K562 (cell line): Measurements from ENCODE around the gene FANCC. TPM values are rescaled to one million over a fixed set of nuclear protein-coding genes. Genes with fewer than 3 reads are reported as not detected.

ENCODE experiments used
- ATAC-seq: fragments of 200-7000 bp; cut with Tn5 transposase; 3 replicates; pipeline ENCODE4 v1.9.1; 2020; ENCODE audit warnings: moderate library complexity
- BruUV-seq: library from RNA; stranded (reverse); fragments of 400-500 nt; replicated peaks from 2 replicates; lab custom pipeline; 2021; lab: Mats Ljungman, UMichigan
- CTCF ChIA-PET: fragments of 300-600 bp; formaldehyde crosslinking; extraction: SDS; loops from one replicate; lab custom pipeline; 2021; ENCODE audit warnings: low intra/inter-chr PET ratio; lab: Yijun Ruan, JAX
- POLR2A ChIA-PET: fragments of 300-600, 350-650 bp; sonication (Branson Sonifier 250); formaldehyde crosslinking; extraction: SDS; loops from one replicate; lab custom pipeline; 2021; ENCODE audit warnings: antibody characterized with exemption, inconsistent platforms; lab: Yijun Ruan, JAX
- DNase-seq, 4 experiments: peaks; one replicate each; pipeline versions ENCODE4 v3.0.0 to v3.0.0-alpha.2; 2011 to 2018; ENCODE audit warnings: low spot score in 3 of 4, mixed read lengths in 3 of 4; ENCODE audit errors: extremely low read depth in 1 of 4
- FAIRE-seq: peaks from 2 replicates; lab custom pipeline; 2011; peaks lifted over from hg19 to GRCh38; lab: Jason Lieb, UNC
- H2AFZ ChIP-seq: 2 replicates; pipeline ENCODE4 v1.6.0; 2011; ENCODE audit warnings: low read depth, low read length, control low read depth, inconsistent platforms
- H3K27ac ChIP-seq: fragments of 200-600 bp; 3 replicates; pipeline ENCODE4 v1.8.0; 2011; ENCODE audit warnings: low read depth, mild to moderate bottlenecking, control low read depth, inconsistent platforms, low read length, moderate library complexity, mixed read lengths; ENCODE audit errors: extremely low read depth
- H3K27me3 ChIP-seq, 2 experiments: fragments of 300-600 bp in 1 of 2; 2 replicates in 1 of 2; 3 replicates in 1 of 2; pipeline versions ENCODE4 v1.6.0 to v1.8.0; 2011; ENCODE audit warnings: inconsistent platforms in 2 of 2, low read length in 2 of 2, mild to moderate bottlenecking in 1 of 2, mixed read lengths in 1 of 2, moderate library complexity in 1 of 2; ENCODE audit not compliant: control insufficient read depth in 2 of 2, insufficient read depth in 2 of 2
- H3K36me3 ChIP-seq: fragments of 300-600 bp; 3 replicates; pipeline ENCODE4 v1.8.0; 2011; ENCODE audit warnings: mild to moderate bottlenecking, low read length, inconsistent platforms; ENCODE audit not compliant: control insufficient read depth, insufficient read depth
- H3K4me1 ChIP-seq, 2 experiments: fragments of 200-600 bp in 1 of 2; replicated peaks in 1 of 2; 2 replicates in 1 of 2; 3 replicates in 1 of 2; pipeline versions ENCODE4 v1.5.1 to v1.8.0; 2011; ENCODE audit warnings: inconsistent platforms in 2 of 2, low read length in 2 of 2, mild to moderate bottlenecking in 1 of 2, mixed read lengths in 1 of 2, moderate library complexity in 1 of 2; ENCODE audit not compliant: control insufficient read depth in 2 of 2, insufficient read depth in 2 of 2
- H3K4me2 ChIP-seq: 2 replicates; pipeline ENCODE4 v1.6.1; 2011; ENCODE audit warnings: low read length, control low read depth, inconsistent platforms, mixed read lengths; ENCODE audit not compliant: insufficient read depth
- H3K4me3 ChIP-seq: fragments of 200-600 bp; sonication (generic), shearing (Covaris generic); 2 replicates; pipeline ENCODE4 v1.5.1; 2016; ENCODE audit warnings: control low read depth, inconsistent platforms
- H3K79me2 ChIP-seq: fragments of 200-600 bp; 3 replicates; pipeline ENCODE4 v1.8.0; 2011; ENCODE audit warnings: low read length, inconsistent platforms; ENCODE audit not compliant: control insufficient read depth, insufficient read depth
- H3K9ac ChIP-seq, 2 experiments: 2 replicates each; pipeline versions ENCODE4 v1.6.0 to v1.6.1; 2011; ENCODE audit warnings: low read depth in 2 of 2, low read length in 2 of 2, control low read depth in 1 of 2, inconsistent platforms in 1 of 2, mild to moderate bottlenecking in 1 of 2, mixed read lengths in 1 of 2; ENCODE audit not compliant: insufficient read depth in 1 of 2
- H3K9me1 ChIP-seq: one replicate; pipeline ENCODE4 v1.6.0; 2011; ENCODE audit warnings: inconsistent platforms, mild to moderate bottlenecking, low read length, moderate library complexity; ENCODE audit not compliant: control insufficient read depth, insufficient read depth
- H3K9me3 ChIP-seq: replicated peaks from 2 replicates; pipeline ENCODE4 v1.5.1; 2011; ENCODE audit warnings: low read depth, low read length, inconsistent platforms; ENCODE audit not compliant: control insufficient read depth, insufficient read depth
- H4K20me1 ChIP-seq: replicated peaks from 2 replicates; pipeline ENCODE4 v1.6.1; 2011; ENCODE audit warnings: low read length, inconsistent platforms, mixed read lengths; ENCODE audit not compliant: control insufficient read depth, insufficient read depth
- BCOR ChIP-seq: fragments of 450-650 bp; IDR thresholded peaks from 2 replicates; pipeline ENCODE4 v1.6.1; 2016
- FOS ChIP-seq: IDR thresholded peaks from 3 replicates; pipeline ENCODE4 v1.6.1; 2011; ENCODE audit not compliant: insufficient read length; ENCODE audit errors: extremely low read depth
- POU5F1 ChIP-seq: fragments of 150-350 bp; IDR thresholded peaks from 2 replicates; pipeline ENCODE4 v1.6.1; 2014; ENCODE audit warnings: borderline replicate concordance, low read length, low read depth, mild to moderate bottlenecking; ENCODE audit not compliant: partially characterized antibody
- PTTG1 ChIP-seq: fragments of 450-650 bp; IDR thresholded peaks from 2 replicates; pipeline ENCODE4 v1.6.1; 2016; ENCODE audit warnings: low read depth, mild to moderate bottlenecking, missing genetic modification characterization, missing compliant biosample characterization
- SETDB1 ChIP-seq: IDR thresholded peaks from one replicate; pipeline ENCODE4 v1.6.1; 2012; ENCODE audit warnings: low read length, control low read depth, inconsistent platforms
- ZNF146 ChIP-seq: IDR thresholded peaks from one replicate; pipeline ENCODE4 v1.6.1; 2018; ENCODE audit warnings: missing compliant biosample characterization; ENCODE audit not compliant: unreplicated experiment
- ZNF57 ChIP-seq: fragments of 450-650 bp; formaldehyde crosslinking; IDR thresholded peaks from 2 replicates; pipeline ENCODE4 v1.4.0; 2020; ENCODE audit warnings: mild to moderate bottlenecking, moderate library complexity
- WGBS: fragments of 100-300 bp; shearing (Covaris generic); methylation state at CpG from one replicate; pipeline ENCODE4 v1.1.6; 2016; ENCODE audit warnings: low coverage, mixed read lengths; ENCODE audit not compliant: insufficient coverage; ENCODE audit errors: missing lambda C conversion rate; 5-methylcytosine and 5-hydroxymethylcytosine counted together
- in situ Hi-C: fragments of 300-500 bp; cut with MboI; formaldehyde crosslinking; loops from 4 replicates; pipeline ENCODE4 v1.15.0; 2018; ENCODE audit warnings: inconsistent platforms, mixed read lengths
- intact Hi-C: fragments of 100-400 bp; cut with micrococcal nuclease; formaldehyde crosslinking; loops from 2 replicates; pipeline ENCODE4 v1.14.2; 2022
- polyA plus RNA-seq, 8 experiments: library from polyadenylated mRNA; depleted of rRNA in 4 of 8; stranded (reverse) in 5 of 8; unstranded in 3 of 8; fragments of >200 nt; fragmentation: Nextera tagmentation in 2 of 8; fragmentation: Illumina TruSeq in 1 of 8; extraction: Ambion mirVana in 2 of 8; extraction: Trizol in 1 of 8; gene quantifications; 2 replicates each; pipeline versions ENCODE4 v1.2.1 to v1.2.3, GENCODE V29; 2011 to 2014; ENCODE audit warnings: inconsistent platforms in 1 of 8, missing spikeins in 1 of 8
- total RNA-seq, 7 experiments: library from RNA; depleted of rRNA in 6 of 7; stranded (reverse); fragments of >200 nt in 6 of 7; fragmentation: Illumina TruSeq in 2 of 7; extraction: Trizol in 2 of 7; gene quantifications; 2 replicates each; pipeline versions ENCODE4 v1.2.1 to v1.2.3, GENCODE V29; 2011 to 2021; ENCODE audit warnings: low replicate concordance in 1 of 7

FANCC gene
- total and polyA plus RNA-seq, 9 of the 15 experiments (the other 6 are each of a cell fraction or from before 2014, with no cell fraction given): 4.6 to 18.4 (median 14.2) TPM

DNA sequence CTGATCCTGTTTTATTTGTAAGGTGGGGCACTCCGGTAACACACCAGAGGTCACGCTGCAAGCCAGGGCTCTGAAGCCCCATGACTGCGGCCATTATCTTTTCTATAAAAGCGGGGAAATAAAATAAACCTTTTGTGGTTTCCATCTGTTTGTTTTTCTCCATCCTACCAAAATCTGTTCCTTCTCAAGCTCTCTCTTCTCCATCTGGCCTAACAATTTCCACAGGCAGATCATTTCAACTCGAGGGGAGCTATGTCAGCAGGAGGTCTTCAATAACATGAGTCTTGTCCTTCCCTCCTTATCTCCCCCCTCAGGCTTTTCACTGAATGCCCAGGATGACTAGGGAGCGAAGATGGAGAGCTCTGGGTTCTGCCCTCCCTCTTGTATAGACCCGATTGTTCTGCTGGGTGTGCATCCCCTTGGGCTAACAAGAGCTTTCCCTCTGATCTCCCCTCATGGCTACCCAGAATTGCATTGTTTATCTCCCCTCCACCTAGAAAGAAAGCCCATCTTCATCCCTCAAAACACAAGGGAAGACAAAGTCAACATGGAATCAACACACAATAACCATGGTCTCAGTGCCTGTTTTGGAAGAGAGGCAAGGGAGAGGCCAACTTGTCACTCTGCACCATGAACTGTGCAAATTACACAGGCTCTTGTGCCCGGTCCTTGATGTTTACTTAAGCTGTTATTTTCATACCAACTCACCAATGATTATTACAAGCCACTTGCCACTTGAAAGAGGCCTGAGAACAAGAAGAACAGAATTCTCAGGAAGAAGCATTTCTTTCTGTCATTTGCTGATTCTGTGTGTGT lies 187.8 kb downstream of the FANCC start:
- WGBS: 61% methylated on average over 8 of the region's 8 CpGs
- no peak for FAIRE-seq

GRCh38 chr9:95128177-95128524 lies 189.4 kb downstream of the FANCC start:
- Histone ChIP-seq H4K20me1 (no peaks in the 10 kb centered on the region), H3K27me3 (no peaks in the 10 kb centered on the region), H3K9me3 (no peaks in the 10 kb centered on the region), H3K27ac (no peak overlapping the region), H3K36me3 (peaks cover 7% of the 10 kb centered on the region; the same call in 2 of the 3 replicates), H3K4me3 (no peak overlapping the region), H3K4me2 (no peak overlapping the region), H3K79me2 (no peaks in the 10 kb centered on the region), H3K9me1 (no peaks in the 10 kb centered on the region), H2AFZ (no peak overlapping the region), H3K4me1 (peaks cover 0 to 6% of the 10 kb centered on the region in 2 experiments; a peak in 2 of 5 replicates), H3K9ac (no peak overlapping the region)
- ATAC-seq (no peak), FAIRE-seq (no peak), DNase-seq (no peak)
- intact Hi-C loops: loop anchor here (10.0 kb wide), 1 partner anchor 573 kb away; the partner anchor contains the start of gene PCAT7
- in situ Hi-C loops: loop anchor here (10.0 kb wide), 1 partner anchor 343 kb away; no protein-coding TSS in a partner anchor
- CTCF ChIA-PET: interaction anchor here (0.6 to 2.1 kb wide), 6 partner anchors 345 to 459 kb away, joined by 3 to 18 read pairs (median 6); no protein-coding TSS in a partner anchor
- POLR2A ChIA-PET: interaction anchor here (0.5 to 1.4 kb wide), 3 partner anchors 9 to 450 kb away, joined by 3 read pairs; no protein-coding TSS in a partner anchor
- WGBS: 64% methylated on average over 4 of the region's 4 CpGs
- no TSS peak for BruUV-seq
- TF ChIP-seq FOS (no peak), BCOR (no peak)

More for the DNA sequence above, 187.8 kb downstream of the FANCC start:
- CTCF ChIA-PET: no interaction called here
- no TSS peak for BruUV-seq
- no peaks in the 10 kb centered on the region for H3K27me3 ChIP-seq
- H3K9me3 ChIP-seq: no peaks in the 10 kb centered on the region
- H4K20me1 ChIP-seq: no peaks in the 10 kb centered on the region
- no peak overlapping the region for H3K27ac ChIP-seq
- POLR2A ChIA-PET: no interaction called here
- peaks cover 4% of the 10 kb centered on the region; the same call in 2 of the 3 replicates for H3K36me3 ChIP-seq
- no peak overlapping the region for H3K9ac ChIP-seq
- TF ChIP-seq SETDB1 (no peak), POU5F1 (no peak), ZNF146 (no peak), PTTG1 (tag) (no peak), ZNF57 (CRISPR knock-in tag) (no peak)
- intact Hi-C loops (loop anchor here (5.0 to 10.0 kb wide), 2 partner anchors 138 to 575 kb away; partner anchors contain the start of gene PCAT7), in situ Hi-C loops (loop anchor here (10.0 kb wide), 1 partner anchor 345 kb away; no protein-coding TSS in a partner anchor)
- H3K9me1 ChIP-seq: no peaks in the 10 kb centered on the region
- no peak overlapping the region for H3K4me3 ChIP-seq
- H3K4me2 ChIP-seq: no peak overlapping the region
- peaks cover 0 to 6% of the 10 kb centered on the region in 2 experiments; a peak in 2 of 5 replicates for H3K4me1 ChIP-seq
- ATAC-seq: no peak
- no peak for DNase-seq
- no peaks in the 10 kb centered on the region for H3K79me2 ChIP-seq
- no peak overlapping the region for H2AFZ ChIP-seq
